Tibial nerve (tissue), 4 donors: ENCODE results near the gene SNPH.

Experiments used
- EP300 ChIP-seq, 2 donors: sonication (generic); formaldehyde crosslinking; IDR thresholded peaks; one replicate each; pipeline ENCODE4 v1.6.1; 2017; ENCODE audit warnings: antibody characterized with exemption in 2 of 2, mild to moderate bottlenecking in 1 of 2
- POLR2A ChIP-seq, 2 donors: fragments of 450-650 bp; IDR thresholded peaks; one replicate each; pipeline ENCODE4 v1.6.1; 2017; ENCODE audit warnings: antibody characterized with exemption in 2 of 2, mild to moderate bottlenecking in 2 of 2, moderate library complexity in 2 of 2
- TF ChIP-seq, protein P1 (sequence below), 5 experiments: fragments of 200-600 bp in 3 of 5; fragments of 450-650 bp in 2 of 5; sonication (generic) in 3 of 5; IDR thresholded peaks; one replicate each; pipeline ENCODE4 v1.5.1; 2016 to 2019; ENCODE audit warnings: antibody characterized with exemption in 5 of 5, mild to moderate bottlenecking in 3 of 5, moderate library complexity in 2 of 5

DNA sequence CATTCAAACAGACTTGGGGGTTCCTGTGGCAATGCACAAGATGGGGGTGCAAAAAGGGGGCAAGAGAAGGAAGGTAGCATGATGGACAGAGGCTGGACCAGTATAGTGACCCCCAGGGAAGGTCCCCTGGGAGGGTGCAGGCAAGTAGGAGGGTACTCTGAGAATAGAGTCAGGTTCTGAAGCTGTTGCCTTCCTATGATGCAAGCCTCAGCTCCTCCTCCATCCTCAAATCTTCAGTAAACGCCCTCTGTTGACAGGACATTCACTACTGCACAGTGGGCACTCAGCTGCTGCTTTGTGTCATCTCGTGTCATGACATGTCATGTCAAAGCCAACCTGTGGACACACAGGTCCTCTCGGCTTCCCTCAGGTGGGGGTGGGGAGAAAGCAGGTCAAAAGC, 68.7 kb downstream of the SNPH start:
- no peak for TF ChIP-seq POLR2A (IDR thresholded peaks at IDR 0.05)
- TF ChIP-seq, protein P1, sequence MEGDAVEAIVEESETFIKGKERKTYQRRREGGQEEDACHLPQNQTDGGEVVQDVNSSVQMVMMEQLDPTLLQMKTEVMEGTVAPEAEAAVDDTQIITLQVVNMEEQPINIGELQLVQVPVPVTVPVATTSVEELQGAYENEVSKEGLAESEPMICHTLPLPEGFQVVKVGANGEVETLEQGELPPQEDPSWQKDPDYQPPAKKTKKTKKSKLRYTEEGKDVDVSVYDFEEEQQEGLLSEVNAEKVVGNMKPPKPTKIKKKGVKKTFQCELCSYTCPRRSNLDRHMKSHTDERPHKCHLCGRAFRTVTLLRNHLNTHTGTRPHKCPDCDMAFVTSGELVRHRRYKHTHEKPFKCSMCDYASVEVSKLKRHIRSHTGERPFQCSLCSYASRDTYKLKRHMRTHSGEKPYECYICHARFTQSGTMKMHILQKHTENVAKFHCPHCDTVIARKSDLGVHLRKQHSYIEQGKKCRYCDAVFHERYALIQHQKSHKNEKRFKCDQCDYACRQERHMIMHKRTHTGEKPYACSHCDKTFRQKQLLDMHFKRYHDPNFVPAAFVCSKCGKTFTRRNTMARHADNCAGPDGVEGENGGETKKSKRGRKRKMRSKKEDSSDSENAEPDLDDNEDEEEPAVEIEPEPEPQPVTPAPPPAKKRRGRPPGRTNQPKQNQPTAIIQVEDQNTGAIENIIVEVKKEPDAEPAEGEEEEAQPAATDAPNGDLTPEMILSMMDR (IDR thresholded peaks at IDR 0.05) = no peak
- TF ChIP-seq EP300 (IDR thresholded peaks at IDR 0.05) = no peak
